ENCODE measurements around the gene GJB3.

The GJB3 gene

GRCh38 chr1:34774957-34775356, 6.1 kb upstream of the GJB3 start:
- TF ChIP-seq SUZ12 (IDR thresholded peaks at IDR 0.05) = no peak
- no peak for TF ChIP-seq HDGF (IDR thresholded peaks at IDR 0.05; ENCODE audit: borderline replicate concordance)
- TF ChIP-seq FOXA1 (IDR thresholded peaks at IDR 0.05) = no peak
- TF ChIP-seq ARNT (IDR thresholded peaks at IDR 0.05) = no peak
- no peak for TF ChIP-seq TARDBP (IDR thresholded peaks at IDR 0.05)
- no peak for TF ChIP-seq BHLHE40 (IDR thresholded peaks at IDR 0.05; ENCODE audit: borderline replicate concordance)
- POLR2A ChIA-PET = no interaction called here
- CTCF ChIA-PET = no interaction called here
- DNase-seq (ENCODE audit: extremely low spot score) = no peak

GRCh38 chr1:34776911-34777310, 4.1 kb upstream of the GJB3 start:
- TF ChIP-seq FOXK2 (IDR thresholded peaks at IDR 0.05) (no peak), ELF4 (IDR thresholded peaks at IDR 0.05) (no peak), FOXA1 (IDR thresholded peaks at IDR 0.05) (no peak), LEF1 (IDR thresholded peaks at IDR 0.05; ENCODE audit: borderline replicate concordance) (no peak), CTBP1 (IDR thresholded peaks at IDR 0.05; ENCODE audit: borderline replicate concordance) (no peak), NFRKB (IDR thresholded peaks at IDR 0.05) (no peak), SUZ12 (IDR thresholded peaks at IDR 0.05) (no peak), FOXM1 (IDR thresholded peaks at IDR 0.05; ENCODE audit: borderline replicate concordance) (no peak), TARDBP (IDR thresholded peaks at IDR 0.05) (no peak), ZNF384 (IDR thresholded peaks at IDR 0.05) (no peak), ARNT (IDR thresholded peaks at IDR 0.05) (no peak), BHLHE40 (IDR thresholded peaks at IDR 0.05; ENCODE audit: borderline replicate concordance) (no peak)
- no peak for DNase-seq (ENCODE audit: extremely low spot score)
- ChIA-PET POLR2A (no interaction called here), CTCF (no interaction called here)

DNA sequence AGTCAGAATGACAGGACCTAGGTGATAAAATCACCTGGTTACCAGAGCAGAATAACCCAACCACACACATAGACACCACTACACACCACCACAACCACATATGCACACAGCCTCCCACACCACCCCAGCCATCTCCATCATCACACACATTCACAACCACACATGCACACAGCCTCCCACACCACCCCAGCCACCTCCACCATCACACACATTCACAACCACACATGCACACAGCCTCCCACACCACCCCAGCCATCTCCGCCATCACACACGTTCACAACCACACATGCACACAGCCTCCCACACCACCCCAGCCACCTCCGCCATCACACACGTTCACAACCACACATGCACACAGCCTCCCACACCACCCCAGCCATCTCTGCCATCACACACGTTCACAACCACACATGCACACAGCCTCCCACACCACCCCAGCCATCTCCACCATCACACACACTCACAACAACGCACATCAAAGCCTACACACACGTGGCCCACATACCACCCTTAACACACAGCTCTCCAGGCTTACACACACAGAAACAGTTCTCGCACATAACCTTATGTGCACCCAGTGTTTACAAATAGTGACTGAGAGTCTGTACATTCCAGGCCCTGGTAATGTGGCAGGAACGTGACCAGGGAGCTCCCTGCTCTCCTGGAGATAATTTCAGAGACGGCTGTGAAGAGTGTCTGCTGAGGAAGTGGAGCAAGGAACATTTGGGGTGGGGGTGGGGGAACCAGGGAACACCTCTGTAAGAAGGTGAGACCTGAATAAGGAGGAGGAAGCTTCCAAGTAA, 3.3 kb upstream of the GJB3 start:
- TF ChIP-seq SP1 (IDR thresholded peaks at IDR 0.05) = no peak
- no peak for TF ChIP-seq PKNOX1 (IDR thresholded peaks at IDR 0.05)
- CTCF ChIA-PET = no interaction called here
- DNase-seq (ENCODE audit: extremely low spot score) = no peak
- POLR2A ChIA-PET = no interaction called here

DNA sequence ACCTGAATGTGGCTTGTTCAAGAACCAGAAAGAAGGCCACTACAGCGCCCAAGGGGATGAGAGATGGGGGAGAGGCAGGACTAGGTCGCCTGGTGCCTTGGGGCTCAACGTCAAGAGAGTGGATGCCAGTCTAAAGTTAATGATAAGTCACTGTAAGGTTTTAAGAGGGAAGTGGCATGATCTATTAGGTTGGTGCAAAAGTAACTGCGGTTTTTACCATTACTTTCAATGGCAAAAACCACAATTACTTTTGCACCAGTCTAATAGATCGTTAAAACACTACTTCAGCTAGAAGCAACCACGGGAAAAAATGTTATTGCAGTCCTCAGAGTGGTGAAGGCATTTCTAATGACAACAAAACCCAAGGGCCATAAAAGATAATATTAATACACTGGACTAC, 2.6 kb upstream of the GJB3 start:
- ChIA-PET POLR2A (no interaction called here), CTCF (no interaction called here)
- no peak for DNase-seq (ENCODE audit: extremely low spot score)
- TF ChIP-seq FOXM1 (IDR thresholded peaks at IDR 0.05; ENCODE audit: borderline replicate concordance) (no peak), HDGF (IDR thresholded peaks at IDR 0.05; ENCODE audit: borderline replicate concordance) (no peak), ELF4 (IDR thresholded peaks at IDR 0.05) (peak; percentile 36; the same call in 1 of the 2 replicates)

DNA sequence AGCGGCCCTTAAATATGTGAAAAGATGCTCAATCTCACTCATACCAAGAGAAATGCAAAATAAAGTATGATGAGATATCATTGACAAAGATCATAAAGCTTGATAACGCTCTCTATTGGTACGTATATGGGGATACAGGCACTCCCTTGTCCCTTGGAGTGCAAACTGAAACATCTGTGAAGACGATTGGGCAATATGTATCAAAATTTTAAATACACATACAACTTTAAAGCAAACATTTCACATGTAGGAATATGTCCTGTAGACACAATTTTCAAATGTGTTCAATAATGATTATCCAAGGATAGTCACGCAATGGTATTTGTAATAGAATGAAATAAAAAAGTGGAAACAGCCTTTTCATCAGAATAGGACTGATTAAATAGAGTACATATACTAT, 2.0 kb upstream of the GJB3 start:
- CTCF ChIA-PET = no interaction called here
- no peak for TF ChIP-seq PKNOX1 (IDR thresholded peaks at IDR 0.05)
- TF ChIP-seq FOXM1 (IDR thresholded peaks at IDR 0.05; ENCODE audit: borderline replicate concordance) = no peak
- no peak for TF ChIP-seq SUZ12 (IDR thresholded peaks at IDR 0.05)
- no peak for TF ChIP-seq SP1 (IDR thresholded peaks at IDR 0.05)
- TF ChIP-seq FOXA1 (IDR thresholded peaks at IDR 0.05) = no peak
- TF ChIP-seq ELF4 (IDR thresholded peaks at IDR 0.05) = no peak
- TF ChIP-seq L3MBTL2 (conservative IDR thresholded peaks at IDR 0.05) = no peak
- no peak for TF ChIP-seq ARNT (IDR thresholded peaks at IDR 0.05)
- no peak for TF ChIP-seq TARDBP (IDR thresholded peaks at IDR 0.05)
- TF ChIP-seq CTBP1 (IDR thresholded peaks at IDR 0.05; ENCODE audit: borderline replicate concordance) = no peak
- TF ChIP-seq NFRKB (IDR thresholded peaks at IDR 0.05) = no peak
- no peak for TF ChIP-seq FOXK2 (IDR thresholded peaks at IDR 0.05)
- no peak for TF ChIP-seq BHLHE40 (IDR thresholded peaks at IDR 0.05; ENCODE audit: borderline replicate concordance)
- no peak for TF ChIP-seq HDGF (IDR thresholded peaks at IDR 0.05; ENCODE audit: borderline replicate concordance)
- TF ChIP-seq ZNF384 (IDR thresholded peaks at IDR 0.05) = no peak
- TF ChIP-seq LEF1 (IDR thresholded peaks at IDR 0.05; ENCODE audit: borderline replicate concordance) = no peak
- POLR2A ChIA-PET = no interaction called here
- DNase-seq (ENCODE audit: extremely low spot score) = no peak

DNA sequence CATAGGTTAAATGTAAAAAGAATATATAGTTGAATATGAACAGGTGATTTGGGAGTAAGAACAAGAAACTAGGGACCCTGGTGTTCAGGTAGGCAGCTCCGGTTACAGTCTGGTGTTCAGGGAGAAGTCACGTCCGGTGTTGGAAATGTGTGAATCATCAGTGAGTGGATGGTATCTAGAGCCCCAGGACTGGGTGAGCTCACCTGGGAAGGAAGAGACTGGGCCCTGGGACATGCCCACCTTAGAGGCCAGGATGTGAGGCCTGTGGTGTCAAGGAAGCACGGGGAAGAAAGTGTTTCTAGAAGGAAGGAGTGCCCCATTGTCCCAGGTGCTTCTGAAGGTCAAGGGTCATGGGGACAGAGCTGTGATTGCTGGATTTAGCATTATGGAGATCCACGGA, 1.5 kb upstream of the GJB3 start:
- DNase-seq (ENCODE audit: extremely low spot score) = no peak
- TF ChIP-seq FOXM1 (IDR thresholded peaks at IDR 0.05; ENCODE audit: borderline replicate concordance) (no peak), ARNT (IDR thresholded peaks at IDR 0.05) (no peak), TARDBP (IDR thresholded peaks at IDR 0.05) (no peak), NFRKB (IDR thresholded peaks at IDR 0.05) (no peak), LEF1 (IDR thresholded peaks at IDR 0.05; ENCODE audit: borderline replicate concordance) (no peak), BHLHE40 (IDR thresholded peaks at IDR 0.05; ENCODE audit: borderline replicate concordance) (no peak), SUZ12 (IDR thresholded peaks at IDR 0.05) (no peak), CTBP1 (IDR thresholded peaks at IDR 0.05; ENCODE audit: borderline replicate concordance) (no peak), ZNF384 (IDR thresholded peaks at IDR 0.05) (no peak), FOXA1 (IDR thresholded peaks at IDR 0.05) (no peak), SP1 (IDR thresholded peaks at IDR 0.05) (no peak), PKNOX1 (IDR thresholded peaks at IDR 0.05) (no peak), FOXK2 (IDR thresholded peaks at IDR 0.05) (no peak), HDGF (IDR thresholded peaks at IDR 0.05; ENCODE audit: borderline replicate concordance) (no peak), ELF4 (IDR thresholded peaks at IDR 0.05) (no peak)
- ChIA-PET POLR2A (no interaction called here), CTCF (no interaction called here)

All from HEK293T (cell line).